Activated CD8-positive, alpha-beta T cell treated with anti-CD3 and anti-CD28 coated beads for 36 hours (primary cell): Measurements from ENCODE around the gene DPF3. TPM values are rescaled to one million over a fixed set of nuclear protein-coding genes. Genes with fewer than 3 reads are reported as not detected.

Experiments used
- ATAC-seq: fragments of 200-7000 bp; cut with Tn5 transposase; one replicate; pipeline ENCODE4 v1.10.0; 2021; ENCODE audit warnings: mild to moderate bottlenecking, moderate library complexity
- CTCF ChIA-PET: fragments of 350-600 bp; sonication (Branson Sonifier 250); formaldehyde crosslinking; loops from one replicate; lab custom pipeline; 2021; ENCODE audit warnings: antibody characterized with exemption; lab: Charles Lee
- POLR2A ChIA-PET: fragments of 350-600 bp; sonication (Branson Sonifier 250); formaldehyde crosslinking; loops from one replicate; lab custom pipeline; 2021; ENCODE audit warnings: antibody characterized with exemption; lab: Charles Lee
- DNase-seq: peaks from one replicate; pipeline ENCODE4 v3.0.0-alpha.2; 2020
- H3K27ac Mint-ChIP-seq: one replicate; pipeline ENCODE4 v1.8.0; 2021; ENCODE audit warnings: mild to moderate bottlenecking, mixed read lengths
- H3K27me3 Mint-ChIP-seq: one replicate; pipeline ENCODE4 v1.8.0; 2021; ENCODE audit warnings: mixed read lengths
- H3K36me3 Mint-ChIP-seq: one replicate; pipeline ENCODE4 v1.8.0; 2021; ENCODE audit warnings: low read depth, mixed read lengths
- H3K4me1 Mint-ChIP-seq: one replicate; pipeline ENCODE4 v1.8.0; 2021; ENCODE audit warnings: low read depth, mixed read lengths
- H3K4me3 Mint-ChIP-seq: one replicate; pipeline ENCODE4 v1.8.0; 2021; ENCODE audit warnings: mild to moderate bottlenecking, moderate library complexity, mixed read lengths
- H3K9me3 Mint-ChIP-seq: one replicate; pipeline ENCODE4 v1.8.0; 2021; ENCODE audit warnings: mixed read lengths
- CTCF ChIP-seq: fragments of 200-600 bp; IDR thresholded peaks from one replicate; pipeline ENCODE4 v1.8.0; 2022; ENCODE audit warnings: antibody characterized with exemption, mild to moderate bottlenecking
- intact Hi-C: fragments of 100-400 bp; cut with micrococcal nuclease; formaldehyde crosslinking; loops from one replicate; pipeline ENCODE4 v1.10.0; 2022
- total RNA-seq, 2 experiments: library from RNA; stranded (reverse); gene quantifications; one replicate each; pipeline ENCODE4 v1.2.3, GENCODE V29; 2021

Gene DPF3
- total RNA-seq, 2 experiments from 2014 or later: 0.13 to 0.54 TPM

- Mint-ChIP-seq H3K27ac (no peak overlapping the region), H3K4me1 (peaks cover 35% of the 10 kb centered on the region), H3K4me3 (no peak overlapping the region), H3K9me3 (no peaks in the 10 kb centered on the region), H3K27me3 (no peaks in the 10 kb centered on the region), H3K36me3 (no peaks in the 10 kb centered on the region)
- no peak for DNase-seq
- no peak for TF ChIP-seq CTCF
- POLR2A ChIA-PET: no interaction called here
- intact Hi-C loops: loop anchor here (10.0 kb wide), 2 partner anchors 188 to 202 kb away; no protein-coding TSS in a partner anchor
- no peak for ATAC-seq
- CTCF ChIA-PET: interaction anchor here (1.1 kb wide), 1 partner anchor 72 kb away, joined by 3 read pairs; no protein-coding TSS in a partner anchor
Measured at GRCh38 chr14:72717220-72717619, 176.7 kb downstream of the DPF3 start.

- ATAC-seq: no peak
- ChIA-PET POLR2A (no interaction called here), CTCF (no interaction called here)
- Mint-ChIP-seq H3K4me3 (no peak overlapping the region), H3K27ac (no peak overlapping the region), H3K36me3 (no peaks in the 10 kb centered on the region), H3K27me3 (no peaks in the 10 kb centered on the region), H3K4me1 (peaks cover 34% of the 10 kb centered on the region), H3K9me3 (no peaks in the 10 kb centered on the region)
- no peak for DNase-seq
- intact Hi-C loops: loop anchor here (10.0 kb wide), 2 partner anchors 188 to 202 kb away; no protein-coding TSS in a partner anchor
- TF ChIP-seq CTCF: no peak
Measured at GRCh38 chr14:72716476-72716875, 177.4 kb downstream of the DPF3 start.

GRCh38 chr14:72715850-72716228 is 178.1 kb downstream of the DPF3 start:
- TF ChIP-seq CTCF: no peak
- no peak for ATAC-seq
- ChIA-PET POLR2A (no interaction called here), CTCF (no interaction called here)
- Mint-ChIP-seq H3K4me3 (no peak overlapping the region), H3K27me3 (no peaks in the 10 kb centered on the region), H3K9me3 (no peaks in the 10 kb centered on the region), H3K27ac (no peak overlapping the region), H3K4me1 (peaks cover 32% of the 10 kb centered on the region), H3K36me3 (no peaks in the 10 kb centered on the region)
- intact Hi-C loops: loop anchor here (10.0 kb wide), 2 partner anchors 189 to 201 kb away; no protein-coding TSS in a partner anchor
- DNase-seq: no peak

GRCh38 chr14:72715215-72715849 is 178.6 kb downstream of the DPF3 start:
- Mint-ChIP-seq H3K9me3 (no peaks in the 10 kb centered on the region), H3K4me3 (no peak overlapping the region), H3K27me3 (no peaks in the 10 kb centered on the region), H3K36me3 (no peaks in the 10 kb centered on the region), H3K4me1 (peaks cover 32% of the 10 kb centered on the region), H3K27ac (no peak overlapping the region)
- TF ChIP-seq CTCF: no peak
- POLR2A ChIA-PET: no interaction called here
- CTCF ChIA-PET: interaction anchor here (0.6 kb wide), 1 partner anchor 190 kb away, joined by 3 read pairs; no protein-coding TSS in a partner anchor
- DNase-seq (no peak), ATAC-seq (no peak)
- intact Hi-C loops: loop anchor here (10.0 kb wide), 2 partner anchors 189 to 201 kb away; no protein-coding TSS in a partner anchor

- Mint-ChIP-seq H3K27ac (no peak overlapping the region), H3K9me3 (no peaks in the 10 kb centered on the region), H3K27me3 (no peaks in the 10 kb centered on the region), H3K4me3 (no peak overlapping the region), H3K36me3 (no peaks in the 10 kb centered on the region), H3K4me1 (peaks cover 32% of the 10 kb centered on the region)
- ATAC-seq: no peak
- intact Hi-C loops: loop anchor here (10.0 kb wide), 2 partner anchors 190 to 200 kb away; no protein-coding TSS in a partner anchor
- no peak for TF ChIP-seq CTCF
- POLR2A ChIA-PET: no interaction called here
- no peak for DNase-seq
- CTCF ChIA-PET: interaction anchor here (0.6 kb wide), 1 partner anchor 190 kb away, joined by 3 read pairs; no protein-coding TSS in a partner anchor
Measured at GRCh38 chr14:72714871-72715214, 179.1 kb downstream of the DPF3 start.
